ENCODE measurements around the gene CFAP46. TPM values are rescaled to one million over a fixed set of nuclear protein-coding genes. Genes with fewer than 3 reads are reported as not detected.

The CFAP46 gene
- total and polyA plus RNA-seq, 4 donors: 3.1 to 18.8 (median 7.1) TPM

DNA sequence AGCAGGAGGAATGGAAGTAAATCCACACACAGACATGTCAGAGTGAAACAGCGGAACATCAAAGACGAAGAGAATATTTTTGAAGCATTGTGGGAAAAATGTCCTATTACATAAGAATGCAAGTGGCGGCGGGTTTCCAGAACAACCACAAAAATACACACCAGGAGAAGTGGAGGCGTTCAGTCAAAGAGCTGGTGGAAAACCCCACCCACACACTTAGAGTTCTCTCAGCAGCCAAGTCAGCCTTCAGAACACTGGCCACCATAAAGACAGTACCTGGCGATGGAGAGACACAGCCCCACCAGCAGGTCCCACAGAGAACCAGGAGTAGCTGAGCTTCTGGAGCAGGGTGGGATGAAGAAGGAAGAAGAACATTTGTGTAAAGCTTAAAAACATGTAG, 180.1 kb downstream of the CFAP46 start:
- peaks cover 0 to 3% (median 0%) of the 10 kb centered on the region in 4 donors for H3K9me3 ChIP-seq (ENCODE audit: control insufficient read depth in 4 of 4, insufficient read depth in 3 of 4, low read length in 3 of 4)
- DNase-seq (no peak), ATAC-seq (ENCODE audit: insufficient read depth, low FRiP score) (no peak)
- TF ChIP-seq, protein P1, sequence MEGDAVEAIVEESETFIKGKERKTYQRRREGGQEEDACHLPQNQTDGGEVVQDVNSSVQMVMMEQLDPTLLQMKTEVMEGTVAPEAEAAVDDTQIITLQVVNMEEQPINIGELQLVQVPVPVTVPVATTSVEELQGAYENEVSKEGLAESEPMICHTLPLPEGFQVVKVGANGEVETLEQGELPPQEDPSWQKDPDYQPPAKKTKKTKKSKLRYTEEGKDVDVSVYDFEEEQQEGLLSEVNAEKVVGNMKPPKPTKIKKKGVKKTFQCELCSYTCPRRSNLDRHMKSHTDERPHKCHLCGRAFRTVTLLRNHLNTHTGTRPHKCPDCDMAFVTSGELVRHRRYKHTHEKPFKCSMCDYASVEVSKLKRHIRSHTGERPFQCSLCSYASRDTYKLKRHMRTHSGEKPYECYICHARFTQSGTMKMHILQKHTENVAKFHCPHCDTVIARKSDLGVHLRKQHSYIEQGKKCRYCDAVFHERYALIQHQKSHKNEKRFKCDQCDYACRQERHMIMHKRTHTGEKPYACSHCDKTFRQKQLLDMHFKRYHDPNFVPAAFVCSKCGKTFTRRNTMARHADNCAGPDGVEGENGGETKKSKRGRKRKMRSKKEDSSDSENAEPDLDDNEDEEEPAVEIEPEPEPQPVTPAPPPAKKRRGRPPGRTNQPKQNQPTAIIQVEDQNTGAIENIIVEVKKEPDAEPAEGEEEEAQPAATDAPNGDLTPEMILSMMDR (IDR thresholded peaks at IDR 0.05; ENCODE audit: control extremely low read depth, extremely low read depth): no peak
- H3K4me3 ChIP-seq: no peak overlapping the region
- no peaks in the 10 kb centered on the region for H3K27me3 ChIP-seq (ENCODE audit: control insufficient read depth in 3 of 3, insufficient read depth in 3 of 3, low read length in 2 of 3)
- no peak overlapping the region for H3K9ac ChIP-seq (ENCODE audit: insufficient read depth in 1 of 2, low read length in 2 of 2)
- no peaks in the 10 kb centered on the region for H3K4me1 ChIP-seq (ENCODE audit: control insufficient read depth in 5 of 5, insufficient read depth in 5 of 5, low read length in 5 of 5)
- peaks cover 0 to 20% (median 6%) of the 10 kb centered on the region in 4 donors for H3K36me3 ChIP-seq (ENCODE audit: control insufficient read depth in 4 of 4, insufficient read depth in 4 of 4, low read length in 4 of 4)
- no peak overlapping the region for H3K27ac ChIP-seq (ENCODE audit: low read depth in 1 of 2, low read length in 1 of 2)
- WGBS, 2 donors: 66 to 85% methylated on average over 6 of the region's 6 CpGs

DNA sequence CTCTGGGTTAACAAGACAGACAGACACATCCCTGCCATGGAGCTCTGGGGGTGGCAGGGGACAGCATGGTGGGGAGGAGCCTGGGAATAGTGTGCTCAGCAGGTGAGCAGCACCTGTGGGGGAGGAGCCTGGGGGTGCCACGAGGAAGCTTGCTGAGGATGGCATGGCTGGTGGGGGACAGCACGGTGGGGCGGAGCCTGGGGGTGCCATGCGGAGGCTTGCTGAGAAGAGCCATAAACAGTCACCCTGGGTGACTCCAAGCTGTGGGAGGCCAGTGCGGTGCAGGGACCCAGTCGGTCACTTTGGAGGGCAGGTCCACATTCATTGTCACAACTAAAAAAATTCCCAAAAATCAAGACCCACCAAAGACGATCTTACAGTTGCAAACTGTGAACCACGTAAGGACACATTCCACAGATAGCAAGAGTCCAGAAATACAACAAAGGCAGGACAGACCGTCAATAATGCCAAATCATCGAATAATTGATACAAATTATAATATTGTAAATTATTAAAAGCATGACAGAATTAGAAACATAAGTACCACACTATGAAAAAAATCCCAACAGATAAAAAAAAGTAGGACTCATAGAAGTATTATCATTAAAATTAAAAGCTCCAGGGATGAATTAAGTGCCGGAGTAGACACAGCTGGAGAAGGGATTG, 180.8 kb downstream of the CFAP46 start:
- TF ChIP-seq, protein P1 (IDR thresholded peaks at IDR 0.05; ENCODE audit: control extremely low read depth, extremely low read depth): no peak
- H3K27me3 ChIP-seq (ENCODE audit: control insufficient read depth in 3 of 3, insufficient read depth in 3 of 3, low read length in 2 of 3): no peaks in the 10 kb centered on the region
- H3K4me3 ChIP-seq: no peak overlapping the region
- ATAC-seq (ENCODE audit: insufficient read depth, low FRiP score) (no peak), DNase-seq (no peak)
- no peaks in the 10 kb centered on the region for H3K4me1 ChIP-seq (ENCODE audit: control insufficient read depth in 5 of 5, insufficient read depth in 5 of 5, low read length in 5 of 5)
- peaks cover 0 to 5% (median 0%) of the 10 kb centered on the region in 4 donors for H3K9me3 ChIP-seq (ENCODE audit: control insufficient read depth in 4 of 4, insufficient read depth in 3 of 4, low read length in 3 of 4)
- WGBS, 2 donors: 95 to 99% methylated on average over 11 of the region's 11 CpGs
- no peak overlapping the region for H3K9ac ChIP-seq (ENCODE audit: insufficient read depth in 1 of 2, low read length in 2 of 2)
- no peak overlapping the region for H3K27ac ChIP-seq (ENCODE audit: low read depth in 1 of 2, low read length in 1 of 2)
- peaks cover 0 to 24% (median 8%) of the 10 kb centered on the region in 4 donors for H3K36me3 ChIP-seq (ENCODE audit: control insufficient read depth in 4 of 4, insufficient read depth in 4 of 4, low read length in 4 of 4)

DNA sequence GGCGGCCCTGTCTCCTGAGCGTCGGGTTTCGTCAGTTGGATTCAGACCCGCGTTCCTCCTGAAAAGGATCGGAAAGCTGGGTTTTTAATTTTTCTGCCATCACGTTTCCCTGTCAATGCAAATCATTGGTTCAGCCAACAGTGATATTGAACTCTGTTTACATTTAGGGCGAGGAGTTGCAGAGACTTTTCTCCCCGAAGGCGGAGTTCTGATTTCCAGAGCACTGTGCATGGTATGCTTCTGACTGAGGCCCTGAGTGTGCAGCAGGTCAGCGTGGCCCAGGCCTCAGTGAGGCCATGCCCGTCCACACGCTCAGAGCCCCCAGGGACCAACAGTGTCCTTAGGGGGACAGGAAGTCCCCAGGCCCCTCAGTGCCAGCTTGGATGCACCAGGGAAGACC, 183.5 kb downstream of the CFAP46 start:
- 96 to 98% methylated on average over 14 of the region's 14 CpGs for WGBS, 2 donors
- H3K27ac ChIP-seq (ENCODE audit: low read depth in 1 of 2, low read length in 1 of 2): no peak overlapping the region
- ATAC-seq (ENCODE audit: insufficient read depth, low FRiP score) (no peak), DNase-seq (no peak)
- peaks cover 0 to 5% (median 2%) of the 10 kb centered on the region in 4 donors for H3K9me3 ChIP-seq (ENCODE audit: control insufficient read depth in 4 of 4, insufficient read depth in 3 of 4, low read length in 3 of 4)
- H3K36me3 ChIP-seq (ENCODE audit: control insufficient read depth in 4 of 4, insufficient read depth in 4 of 4, low read length in 4 of 4): peaks cover 0 to 32% (median 20%) of the 10 kb centered on the region in 4 donors
- H3K9ac ChIP-seq (ENCODE audit: insufficient read depth in 1 of 2, low read length in 2 of 2): no peak overlapping the region
- TF ChIP-seq, protein P1 (IDR thresholded peaks at IDR 0.05; ENCODE audit: control extremely low read depth, extremely low read depth): no peak
- H3K4me3 ChIP-seq: no peak overlapping the region
- no peaks in the 10 kb centered on the region for H3K4me1 ChIP-seq (ENCODE audit: control insufficient read depth in 5 of 5, insufficient read depth in 5 of 5, low read length in 5 of 5)
- H3K27me3 ChIP-seq (ENCODE audit: control insufficient read depth in 3 of 3, insufficient read depth in 3 of 3, low read length in 2 of 3): no peaks in the 10 kb centered on the region

Other genes starting within 250 kb of the CFAP46 start
- gene NKX6-2, start 156.4 kb downstream of the CFAP46 start, total RNA-seq: not detected
- gene NKX6-2, start 156.4 kb downstream of the CFAP46 start, polyA plus RNA-seq: under 1 TPM; 0.06 to 0.11 TPM
- 1 to 10 TPM in 1 of 2 donors, under 1 TPM in 1; 0.23 to 1.3 TPM for gene ADGRA1, start 145.4 kb upstream of the CFAP46 start, total RNA-seq
- gene ADGRA1, start 145.4 kb upstream of the CFAP46 start, polyA plus RNA-seq: under 1 TPM; 0.05 to 0.18 TPM
- gene KNDC1, start 217.6 kb upstream of the CFAP46 start, total RNA-seq: 10 to 100 TPM in 1 of 2 donors, 1 to 10 TPM in 1; 7.5 to 21.0 TPM
- 1 to 10 TPM; 3.2 to 5.9 TPM for gene KNDC1, start 217.6 kb upstream of the CFAP46 start, polyA plus RNA-seq

Data from lung (tissue), 12 donors.